Measurements from ENCODE around the gene CHFR.
"Not testable (repeated sequence)": the region's sequence is repeated elsewhere in the genome, so short reads cannot be mapped to it uniquely, and the experiment has no call there.

CHFR gene

DNA sequence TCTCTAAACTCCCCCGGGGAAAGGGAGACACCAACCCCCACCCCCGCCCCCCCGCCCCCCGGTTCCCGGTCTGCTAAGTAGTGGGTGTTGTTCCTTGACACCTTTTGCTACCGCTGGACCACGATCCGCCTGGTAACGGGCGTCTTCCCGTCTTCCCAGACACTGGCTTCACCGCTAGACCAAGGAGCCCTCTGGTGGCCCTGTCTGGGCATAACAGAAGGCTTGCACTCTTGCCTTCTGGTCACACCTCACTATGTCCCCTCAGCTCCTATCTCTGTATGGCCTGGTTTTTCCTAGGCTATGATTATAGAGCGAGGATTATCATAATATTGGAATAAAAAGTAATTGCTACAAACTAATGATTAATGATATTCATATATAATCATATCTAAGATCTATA lies 78.0 kb downstream of the CHFR start:
- not testable (repeated sequence) for DNase-seq (ENCODE audit: low spot score)

DNA sequence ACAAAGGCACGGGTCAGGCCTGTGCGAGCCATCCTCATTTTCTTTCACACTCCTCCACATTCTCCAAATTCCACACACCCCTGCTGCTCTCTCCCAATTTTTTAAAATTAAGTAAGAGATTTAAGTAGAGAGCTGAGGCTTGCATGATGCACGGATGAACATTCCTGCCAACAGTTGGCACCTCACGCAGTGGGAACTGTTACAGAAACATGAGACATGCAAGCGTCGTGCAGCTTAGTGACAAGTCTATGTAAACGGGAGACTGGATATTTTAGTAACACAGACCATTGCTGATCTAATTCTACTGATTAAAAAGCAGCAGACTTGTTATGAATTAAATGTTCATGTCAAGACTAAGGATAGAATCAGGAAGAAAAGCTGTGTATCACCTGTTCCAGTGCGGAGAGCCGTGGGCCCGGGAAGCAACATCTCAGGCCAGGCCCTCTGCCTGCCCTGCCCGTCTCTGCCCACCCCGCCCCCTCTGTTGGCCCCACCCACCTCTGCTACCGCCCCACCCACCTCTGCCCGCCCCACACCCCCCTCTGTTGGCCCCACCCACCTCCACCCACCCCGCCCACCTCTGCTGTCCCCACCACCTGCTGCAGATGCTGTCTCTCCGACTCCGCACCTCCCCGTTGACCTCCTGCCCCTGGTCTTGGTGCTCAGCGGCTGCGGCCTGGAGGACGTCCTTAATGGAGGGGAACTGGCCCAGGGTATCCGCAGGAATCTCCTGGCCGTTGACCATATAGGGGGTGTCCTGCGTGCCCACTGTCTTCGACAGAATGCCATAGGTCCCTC lies 79.9 kb downstream of the CHFR start:
- DNase-seq (ENCODE audit: low spot score) = peak; percentile 58

DNA sequence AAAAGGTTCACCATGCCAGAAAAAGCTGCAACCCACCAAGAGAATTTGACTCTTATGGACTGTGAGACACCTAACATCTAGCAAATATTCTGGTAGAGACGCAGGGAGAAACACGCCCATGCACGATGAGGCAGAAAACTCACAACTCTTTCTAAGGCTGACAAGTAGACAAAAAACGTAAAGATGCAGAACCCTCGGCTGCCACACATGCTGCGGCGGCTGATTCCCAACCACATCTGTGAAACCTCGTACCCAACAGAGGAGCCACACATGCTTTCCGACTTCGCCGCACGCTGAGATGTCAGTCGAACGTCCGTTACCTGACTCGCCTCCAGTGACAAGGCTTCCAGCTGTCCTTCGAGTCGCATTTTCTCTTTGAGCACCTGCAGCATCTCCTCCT lies 80.5 kb downstream of the CHFR start:
- no peak for DNase-seq (ENCODE audit: low spot score)

DNA sequence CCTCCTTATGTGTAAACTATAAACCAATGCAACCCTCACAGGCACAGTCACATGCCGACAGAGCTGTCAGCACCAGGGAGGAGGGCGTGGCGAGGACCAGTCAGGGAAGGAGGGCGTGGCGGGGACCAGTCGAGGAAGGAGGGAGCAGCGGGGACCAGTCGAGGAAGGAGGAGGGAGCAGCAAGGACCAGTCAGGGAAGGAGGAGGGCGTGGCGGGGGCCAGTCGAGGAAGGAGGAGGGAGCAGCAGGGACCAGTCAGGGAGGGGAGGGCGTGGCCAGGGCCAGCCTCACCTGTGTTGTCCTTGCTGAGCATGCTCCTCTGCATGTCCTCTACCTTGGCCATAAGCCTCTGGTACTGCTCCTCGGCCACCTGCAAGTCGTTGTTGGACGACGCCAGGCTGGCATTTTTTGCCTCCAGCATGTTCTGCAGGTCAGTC lies 83.0 kb downstream of the CHFR start:
- no peak for DNase-seq (ENCODE audit: low spot score)

DNA sequence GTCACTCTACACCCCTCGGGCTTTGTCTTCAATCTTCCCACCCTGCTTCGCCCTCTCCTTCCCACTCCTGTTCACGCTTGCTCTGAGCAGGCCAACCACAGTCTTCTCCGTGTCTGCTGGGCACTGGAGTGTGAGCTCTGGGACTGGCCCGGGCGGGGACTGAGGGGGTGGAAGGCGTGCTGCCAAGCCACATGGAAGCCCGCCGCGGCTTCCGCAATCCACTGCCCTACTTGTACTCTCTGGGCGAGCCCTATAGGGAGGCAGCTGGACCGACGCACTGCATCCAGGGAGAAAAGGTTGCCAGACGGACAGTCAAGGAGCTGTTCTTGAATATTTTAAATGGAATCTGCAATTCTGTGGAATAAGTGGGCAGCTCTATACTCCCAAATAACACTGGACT lies 83.5 kb downstream of the CHFR start:
- DNase-seq (ENCODE audit: low spot score) = peak; percentile 89

DNA sequence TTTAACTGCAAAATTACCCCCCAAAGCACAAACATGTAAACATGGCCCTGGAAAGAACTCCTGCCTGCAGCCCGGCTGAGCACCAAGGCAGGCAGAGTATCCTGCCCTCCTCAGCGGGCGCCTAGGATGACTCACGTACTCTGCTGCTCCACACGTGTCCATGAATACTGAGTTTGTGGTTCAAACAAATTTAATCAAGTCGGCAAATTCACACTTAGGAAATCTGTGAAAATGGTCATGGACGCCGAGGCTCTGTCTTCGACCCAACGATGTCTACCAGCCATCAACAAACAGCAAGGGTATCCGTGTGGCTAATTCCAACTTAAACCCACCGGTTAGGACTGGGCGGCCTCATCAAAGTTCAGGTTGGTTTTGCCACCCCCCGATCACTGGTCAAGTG lies 84.3 kb downstream of the CHFR start:
- DNase-seq (ENCODE audit: low spot score) = no peak

DNA sequence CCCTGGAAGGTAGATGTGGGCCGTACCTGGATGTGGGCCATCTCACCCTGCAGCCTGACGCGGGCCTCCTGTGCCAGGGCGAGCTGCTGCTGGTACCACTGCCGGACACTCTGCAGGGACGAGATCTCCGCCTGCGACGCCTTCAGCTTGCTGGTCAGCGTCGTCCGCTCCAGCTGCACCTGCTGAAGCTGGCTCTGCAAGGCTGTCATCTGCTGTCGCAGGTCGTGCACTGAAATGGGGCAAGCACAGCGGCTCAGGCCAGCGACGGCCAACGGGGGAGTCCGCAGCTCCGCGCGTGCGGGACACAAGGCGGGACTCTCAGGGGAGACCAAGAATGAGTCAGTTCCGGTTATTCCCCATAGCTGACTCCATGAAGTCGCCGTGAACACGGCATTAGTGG lies 85.7 kb downstream of the CHFR start:
- no peak for DNase-seq (ENCODE audit: low spot score)

DNA sequence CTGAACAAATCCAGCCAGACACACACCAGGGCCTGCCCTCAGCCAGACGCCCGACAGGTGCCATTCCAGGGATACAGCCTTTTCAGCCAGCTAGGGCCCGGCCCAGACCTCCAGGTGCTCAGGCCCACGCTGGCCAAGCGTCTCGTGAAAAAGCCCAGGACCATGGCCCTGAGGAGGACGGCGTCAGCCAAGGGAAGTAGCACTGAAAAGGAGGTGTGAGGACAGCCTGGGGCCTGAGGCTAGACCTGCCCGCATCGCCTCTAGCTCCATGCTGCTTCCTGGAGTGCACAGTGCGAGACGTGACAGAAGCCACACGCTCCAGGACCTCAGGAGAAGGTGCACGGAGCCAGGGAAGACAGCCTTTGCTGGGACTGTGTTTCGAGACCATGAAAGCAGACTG lies 88.6 kb downstream of the CHFR start:
- no peak for DNase-seq (ENCODE audit: low spot score)

DNA sequence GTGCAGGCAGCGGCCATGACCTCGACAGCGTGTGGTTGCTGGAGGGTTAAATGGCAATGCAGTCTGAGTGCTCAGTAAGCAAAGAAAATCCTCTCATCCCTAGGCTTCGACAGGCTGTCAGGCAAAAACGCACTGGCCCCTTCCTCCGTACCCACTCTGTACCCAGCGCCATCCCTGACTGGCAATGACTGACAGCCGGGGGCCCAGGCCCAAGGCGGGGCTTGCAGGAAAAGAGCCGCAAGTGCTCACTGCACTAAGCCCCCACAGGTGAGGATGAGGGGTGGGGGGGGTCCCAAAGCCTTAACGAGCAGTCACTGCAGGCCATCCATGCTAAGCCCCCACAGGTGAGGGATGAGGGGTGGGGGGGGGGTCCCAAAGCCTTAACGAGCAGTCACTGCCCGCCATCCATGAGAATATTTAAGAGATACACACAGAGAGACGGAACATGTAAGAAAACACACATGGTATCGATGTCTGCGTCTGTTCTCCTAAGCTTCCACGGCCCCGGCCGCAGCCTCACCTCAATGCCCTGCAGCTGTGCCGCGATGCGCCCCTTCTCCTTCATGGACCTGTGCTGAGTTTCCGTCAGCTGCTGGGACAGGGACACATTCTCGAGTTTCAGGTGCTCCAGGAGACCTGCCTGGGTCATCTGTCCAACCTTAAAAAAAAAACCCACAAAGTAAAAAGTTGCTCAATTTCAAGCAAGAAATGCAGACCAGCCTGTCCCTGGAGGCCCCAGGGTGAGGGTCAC lies 89.4 kb downstream of the CHFR start:
- no peak for DNase-seq (ENCODE audit: low spot score)

DNA sequence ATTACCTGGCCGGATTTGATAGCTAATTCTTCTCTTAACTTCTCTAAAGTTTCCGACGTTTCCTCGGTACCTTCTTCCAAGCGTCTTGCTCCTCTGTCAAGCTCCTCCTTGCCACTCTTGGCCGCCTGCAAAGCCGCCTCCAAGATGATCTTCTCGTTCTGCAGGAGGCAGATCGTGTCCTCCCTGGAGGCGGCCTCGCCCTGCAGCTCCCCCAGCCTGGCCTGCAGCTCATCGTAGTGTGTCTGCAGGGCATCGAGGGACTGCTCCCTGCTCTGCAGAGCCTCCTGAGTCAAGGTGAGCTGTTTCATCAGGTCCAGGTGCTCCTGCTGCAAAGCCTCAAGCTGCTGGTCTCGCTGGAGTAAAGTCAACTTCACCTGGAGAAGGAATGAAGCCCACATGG lies 91.6 kb downstream of the CHFR start:
- no peak for DNase-seq (ENCODE audit: low spot score)

DNA sequence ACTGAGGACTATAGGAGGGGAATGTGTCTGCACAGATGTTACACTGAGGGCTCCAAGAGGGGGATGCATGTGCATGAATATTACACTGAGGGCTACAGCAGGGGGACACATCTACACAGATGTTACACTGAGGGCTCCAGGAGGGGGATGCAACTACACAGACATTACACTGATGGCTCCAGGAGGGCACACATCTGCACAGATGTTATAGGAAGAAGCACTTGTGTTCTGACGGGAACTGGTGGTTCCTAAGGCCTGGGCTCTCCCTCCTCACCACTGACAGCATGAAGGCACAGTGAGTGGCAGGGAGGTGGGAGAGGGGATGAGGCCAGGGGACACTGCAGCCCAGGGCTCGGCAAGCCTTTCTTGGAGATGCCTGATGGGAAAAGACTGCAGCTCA lies 95.5 kb downstream of the CHFR start:
- DNase-seq (ENCODE audit: low spot score) = not testable (repeated sequence)

DNA sequence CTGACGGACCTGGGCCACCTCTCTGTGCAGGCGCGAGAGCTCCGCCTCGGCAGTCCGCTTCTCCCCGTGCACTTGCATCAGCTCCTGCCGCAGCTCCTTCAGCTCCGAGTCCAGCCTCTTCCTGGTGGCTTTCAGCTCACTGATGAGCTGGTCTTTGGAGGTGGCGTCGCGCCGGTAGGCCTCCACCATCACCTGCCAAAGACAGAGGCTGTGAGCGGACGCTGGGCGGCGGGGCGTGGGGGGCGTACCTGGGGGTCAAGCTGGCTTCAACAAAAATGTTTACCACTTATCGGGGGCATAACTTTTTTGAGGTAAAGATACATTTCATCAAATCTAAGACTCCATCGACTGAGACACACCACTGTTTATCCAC lies 98.3 kb downstream of the CHFR start:
- DNase-seq (ENCODE audit: low spot score) = no peak

DNA sequence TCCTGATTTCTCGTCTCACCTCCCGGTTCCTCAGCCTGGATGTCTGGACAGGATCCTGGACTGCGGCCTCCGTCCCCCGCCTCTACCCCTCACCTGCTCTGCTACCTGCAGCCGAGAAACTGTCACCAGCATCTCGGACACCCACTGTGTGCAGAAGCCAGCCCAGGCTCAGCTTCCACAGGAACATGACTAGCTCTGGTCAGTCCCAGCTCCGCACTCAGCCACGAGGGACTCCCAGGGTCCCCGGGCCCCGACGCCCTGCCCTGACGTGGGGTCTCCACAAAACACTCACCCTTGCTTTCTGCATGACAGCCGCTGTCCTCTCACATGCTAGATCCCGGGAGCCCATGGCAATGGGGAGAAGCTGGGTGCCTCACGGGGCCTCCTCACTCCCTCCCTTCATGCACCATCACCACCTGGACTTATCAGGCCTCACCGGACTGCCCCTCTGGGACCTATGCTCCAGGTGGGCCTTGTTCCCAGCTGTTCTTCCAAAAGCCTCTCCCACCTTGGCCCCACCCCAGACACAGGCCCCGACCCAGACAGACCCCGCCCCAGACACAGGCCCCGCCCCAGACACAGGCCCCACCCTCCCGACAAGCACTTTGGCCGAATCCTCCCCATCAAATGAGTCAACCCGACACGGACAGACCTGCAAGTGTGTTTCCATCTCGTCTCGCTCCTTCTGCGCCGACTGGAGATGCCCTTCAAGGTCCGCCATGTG lies 98.9 kb downstream of the CHFR start:
- DNase-seq (ENCODE audit: low spot score) = peak; percentile 49

DNA sequence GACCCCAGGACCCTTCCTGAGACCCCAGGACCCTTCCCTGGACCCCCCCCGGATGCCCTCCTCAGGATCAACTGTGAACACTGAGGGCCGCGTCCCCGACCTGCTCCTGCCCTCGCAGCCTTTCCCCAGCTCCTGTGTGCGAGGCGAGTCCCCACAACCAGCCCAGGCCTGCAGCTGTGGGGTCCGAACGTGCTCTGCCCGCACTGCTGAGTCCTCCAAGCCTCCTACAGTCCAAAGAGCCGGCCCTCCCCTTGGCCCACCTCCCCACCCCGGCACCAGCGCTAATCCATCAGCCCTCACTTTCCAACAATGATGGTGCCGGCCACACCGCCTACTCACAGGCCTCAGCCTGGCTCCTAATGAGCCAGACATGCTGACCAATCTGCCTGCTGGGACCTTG lies 99.5 kb downstream of the CHFR start:
- DNase-seq (ENCODE audit: low spot score) = peak; percentile 36

DNA sequence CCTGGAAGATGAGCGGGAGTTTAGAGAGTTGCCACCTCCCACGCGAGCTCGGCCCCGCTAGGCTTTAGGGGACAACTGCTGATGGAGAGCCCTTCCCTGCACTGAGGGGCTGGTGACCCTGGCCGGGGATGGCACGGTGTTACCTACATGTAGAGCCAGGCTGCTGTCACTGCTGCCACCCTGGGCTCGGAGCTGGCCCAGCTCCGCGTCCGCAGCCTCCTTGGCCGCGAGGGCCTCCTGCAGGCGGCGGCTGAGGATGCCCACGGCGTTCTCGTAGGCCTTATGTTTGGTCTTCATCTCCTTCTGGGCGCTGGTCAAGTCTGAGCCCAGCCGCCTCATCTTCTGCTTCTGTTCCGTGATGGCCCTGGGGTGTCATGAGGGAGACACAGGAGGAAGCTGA lies 101.2 kb downstream of the CHFR start:
- DNase-seq (ENCODE audit: low spot score) = no peak

DNA sequence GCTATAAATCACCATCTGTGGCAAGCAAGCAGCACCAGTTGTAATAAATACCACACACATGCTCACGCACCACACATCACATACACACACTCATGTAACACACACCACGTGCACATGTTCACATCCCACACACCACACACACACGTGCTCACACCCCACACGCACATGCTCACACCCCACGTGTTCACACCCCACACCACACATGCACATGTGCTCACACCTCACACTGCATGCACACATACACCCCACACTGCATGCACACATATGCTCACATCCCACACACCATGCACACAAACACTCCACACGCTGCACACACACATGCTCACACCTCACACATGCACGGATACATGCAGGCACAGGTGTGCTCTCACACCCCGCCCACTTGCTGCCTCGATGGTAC lies 102.8 kb downstream of the CHFR start:
- no peak for DNase-seq (ENCODE audit: low spot score)

DNA sequence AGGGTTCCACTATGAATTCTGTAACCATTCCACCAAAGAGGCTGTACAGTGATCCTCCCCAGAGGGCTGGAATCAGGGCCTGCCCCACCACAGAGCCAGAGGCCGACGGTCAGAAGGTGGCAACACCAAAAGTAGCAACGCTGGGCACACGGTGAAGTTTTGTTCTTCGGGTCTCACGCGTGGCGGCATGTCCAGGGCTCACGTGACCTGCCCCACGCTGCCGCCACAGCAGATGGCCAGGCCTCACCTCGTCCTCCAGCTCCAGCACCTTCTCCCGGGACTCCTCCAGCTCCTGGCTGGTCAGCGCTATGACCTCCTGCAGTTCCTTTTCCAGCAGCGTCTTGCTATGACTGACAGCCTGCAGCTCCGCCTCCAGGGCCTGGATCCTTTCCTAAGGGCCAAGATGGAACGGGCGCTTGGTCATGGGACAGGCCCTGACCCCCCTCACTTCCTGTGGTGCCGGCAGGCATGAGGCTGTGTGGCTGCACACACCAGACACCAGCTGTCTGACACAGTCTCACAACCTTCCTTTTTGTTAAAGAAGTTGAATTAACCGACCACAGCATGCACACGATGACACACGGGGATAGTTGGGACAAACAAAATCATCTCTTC lies 103.4 kb downstream of the CHFR start:
- no peak for DNase-seq (ENCODE audit: low spot score)

All from GM03348 (cell line).